Embryonic facial prominence (tissue), 1 donor: ENCODE measurements around the gene SHROOM1.
"Not testable (repeated sequence)": the region's sequence is repeated elsewhere in the genome, so short reads cannot be mapped to it uniquely, and the experiment has no call there.

Experiments
- DNase-seq: peaks from one replicate; pipeline ENCODE4 v3.0.0-alpha.2; 2016; ENCODE audit errors: extremely low spot score

Gene SHROOM1

DNA sequence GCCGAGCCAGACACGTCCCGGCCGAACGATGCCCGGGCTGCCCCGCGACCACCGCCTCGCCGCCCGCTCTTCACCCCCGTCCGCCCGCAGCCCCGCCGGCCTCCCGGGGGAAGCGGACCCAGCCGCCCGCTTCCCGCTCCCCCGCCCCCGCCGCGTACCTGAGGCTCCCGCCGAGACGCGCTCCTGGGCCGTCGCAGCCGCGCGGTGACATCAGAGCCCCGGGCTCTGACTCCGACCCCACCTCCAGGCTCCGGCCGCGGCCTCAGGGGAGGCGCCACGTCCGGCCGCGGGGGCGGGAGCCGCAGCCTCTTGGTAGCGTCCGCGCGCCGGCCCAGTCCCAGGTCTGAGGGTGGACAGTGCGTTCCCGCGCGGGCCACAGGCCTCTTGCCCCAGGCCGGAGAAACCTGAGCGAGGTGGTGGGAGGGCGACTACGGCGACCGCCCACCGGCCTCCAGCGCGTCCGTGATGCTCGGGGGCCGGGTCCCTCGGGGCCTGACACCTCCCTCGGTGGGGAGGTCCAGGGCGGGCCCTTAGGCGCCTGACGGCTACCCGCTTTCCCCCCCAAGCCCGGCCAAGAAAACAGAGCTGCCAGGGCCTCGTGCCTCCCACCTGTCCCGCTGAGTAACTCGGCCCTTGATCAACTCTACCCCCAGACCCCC lies at the start of gene SHROOM1:
SHROOM1 (minus strand) TSS at position 212 of the 659 bp plus-strand sequence. CDS start 4,507 bp downstream, outside the sequence.
- DNase-seq, result no peak

DNA sequence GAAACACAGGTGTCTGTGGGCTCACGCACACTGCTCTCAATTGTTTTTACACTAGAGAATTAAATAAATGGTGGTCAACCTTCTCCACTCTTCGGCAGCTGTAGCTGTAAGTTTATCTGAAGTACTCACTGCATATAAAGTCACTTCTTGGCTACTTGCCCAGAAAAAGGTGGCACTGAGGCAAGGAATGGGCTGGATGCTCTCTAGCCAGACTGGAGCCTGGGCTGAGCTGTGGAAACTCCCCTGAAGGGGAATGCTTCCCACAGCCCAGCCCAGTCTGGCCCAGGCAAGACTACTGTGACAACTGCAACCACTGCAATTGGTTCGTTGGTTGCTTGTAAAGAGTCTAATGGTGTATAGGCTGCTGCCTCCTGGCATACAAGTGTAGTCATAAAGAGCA lies 47.5 kb upstream of the SHROOM1 start:
- DNase-seq, result no peak

- no peak for DNase-seq
Observed at GRCh38 chr5:132877466-132877865, 47.0 kb upstream of the SHROOM1 start.

DNA sequence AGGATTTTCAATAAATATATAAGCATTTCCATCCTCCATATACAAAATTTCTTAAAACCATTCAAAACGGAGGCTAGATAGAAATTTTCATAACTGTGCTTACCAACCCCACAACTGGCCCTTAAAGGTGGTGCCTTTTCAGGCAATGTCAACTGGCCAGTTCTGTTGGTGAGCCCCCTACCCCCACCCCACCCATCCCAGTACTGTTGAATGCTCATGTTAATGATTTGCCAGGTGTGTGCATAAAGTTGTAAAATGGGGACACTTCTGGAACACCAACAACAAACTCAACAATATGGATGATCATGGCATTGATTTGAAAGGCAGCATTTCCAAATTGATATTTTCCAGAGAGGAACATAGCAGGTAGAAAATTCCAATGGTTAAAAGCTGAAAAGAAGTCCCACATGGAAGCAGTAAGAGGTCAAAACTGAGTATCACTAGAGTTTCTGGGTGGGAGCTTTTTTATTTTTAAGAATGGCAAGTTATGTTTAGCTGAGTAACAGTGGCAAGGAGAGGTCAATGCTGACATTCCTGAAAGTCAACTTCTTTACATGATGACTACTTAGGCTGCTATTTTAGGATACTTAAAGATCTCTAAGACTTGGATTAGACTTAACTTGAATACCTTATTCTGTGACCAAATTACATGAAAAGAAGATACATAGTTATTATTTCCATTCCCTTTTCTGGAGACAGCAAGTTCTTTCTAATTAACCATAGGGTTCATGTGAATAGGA lies 45.7 kb upstream of the SHROOM1 start:
- no peak for DNase-seq

- no peak for DNase-seq
Observed at GRCh38 chr5:132873930-132874271, 43.5 kb upstream of the SHROOM1 start.

GRCh38 chr5:132873119-132873929 lies 42.9 kb upstream of the SHROOM1 start, which contains the start of gene LEAP2:
Gene LEAP2, plus strand, starts transcription at chr5:132873668. Its CDS starts 27 bp downstream, at chr5:132873695.
- DNase-seq, result no peak

- no peak for DNase-seq
Observed at GRCh38 chr5:132872788-132873118, 42.3 kb upstream of the SHROOM1 start.

- no peak for DNase-seq
Observed at GRCh38 chr5:132871459-132872284, 41.2 kb upstream of the SHROOM1 start.

DNA sequence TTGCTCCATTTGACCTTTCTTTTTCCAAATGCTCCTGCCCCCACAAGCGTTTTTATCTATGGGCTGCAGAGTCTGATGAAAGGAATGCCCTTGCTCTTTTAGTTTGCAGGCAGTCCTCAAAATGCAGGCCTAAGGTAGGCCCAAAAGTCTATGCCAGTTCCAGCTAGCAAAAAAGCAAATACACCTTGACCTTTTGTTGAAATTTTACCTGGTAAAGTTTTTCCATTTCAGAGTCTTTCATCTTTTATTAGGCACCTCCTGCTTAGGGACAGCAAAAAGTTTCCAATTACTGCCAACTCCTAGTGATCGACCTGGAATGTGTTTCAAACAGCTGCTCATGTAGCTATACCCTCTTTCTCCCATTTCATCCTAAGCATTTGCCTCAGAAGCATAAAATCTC lies 40.4 kb upstream of the SHROOM1 start:
- no peak for DNase-seq

DNA sequence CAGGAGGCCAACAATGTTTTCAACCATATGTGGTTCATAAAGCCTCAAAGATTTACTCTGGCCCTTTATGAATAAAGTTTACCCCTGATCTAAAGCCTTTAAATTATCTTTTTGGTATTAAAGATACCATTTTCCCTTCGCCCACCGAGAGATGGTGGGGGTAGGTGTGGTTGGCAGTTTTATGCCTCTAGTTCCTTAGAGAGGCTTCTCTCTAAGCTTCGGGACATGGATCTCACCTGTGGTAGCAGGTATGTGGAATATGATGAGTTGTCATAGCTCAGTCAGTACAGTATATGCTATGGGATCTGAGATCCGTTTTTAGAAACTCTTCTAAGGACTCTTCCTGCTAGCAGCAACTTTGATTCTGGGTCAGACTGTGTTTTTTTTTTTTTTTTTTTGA lies 38.3 kb upstream of the SHROOM1 start:
- DNase-seq, result no peak

GRCh38 chr5:132867046-132867451 lies 36.6 kb upstream of the SHROOM1 start:
- no peak for DNase-seq

DNA sequence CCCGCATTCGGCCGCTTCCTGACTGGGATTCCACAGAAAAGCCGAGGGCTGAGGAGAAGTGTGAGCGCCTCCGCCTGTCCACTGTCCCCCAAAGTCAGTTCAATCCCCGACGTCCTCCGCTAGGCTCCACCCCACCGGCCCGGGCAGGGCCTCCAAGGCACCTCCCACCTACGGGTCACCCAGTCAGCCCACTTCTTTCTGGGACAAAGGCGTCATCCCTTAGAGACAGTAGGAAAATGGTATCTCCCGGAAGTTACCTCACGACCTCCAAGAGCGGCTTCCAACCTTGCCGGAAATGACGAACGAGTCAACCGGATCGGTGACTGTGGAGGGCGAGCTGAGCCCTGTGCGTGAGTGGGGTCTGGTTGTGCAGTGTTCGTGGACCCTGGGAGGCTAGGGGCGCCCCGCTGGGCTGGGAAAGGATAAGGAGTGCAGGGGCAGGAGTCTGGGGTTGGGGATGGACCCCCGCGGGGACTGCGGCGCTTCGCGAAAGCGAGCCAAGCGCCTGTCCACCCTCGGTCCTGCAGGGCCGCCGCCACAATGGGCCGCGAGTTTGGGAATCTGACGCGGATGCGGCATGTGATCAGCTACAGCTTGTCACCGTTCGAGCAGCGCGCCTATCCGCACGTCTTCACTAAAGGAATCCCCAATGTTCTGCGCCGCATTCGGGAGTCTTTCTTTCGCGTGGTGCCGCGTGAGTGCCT lies 36.0 kb upstream of the SHROOM1 start, which contains the start of the genes GDF9 and UQCRQ:
GDF9 (minus strand) TSS at position 128 of the 704 bp plus-strand sequence. CDS start 1,936 bp downstream, outside the sequence.
UQCRQ (plus strand) TSS at position 301 of the 704 bp plus-strand sequence; CDS start at position 541, 240 bp downstream.
- peak; percentile 98 for DNase-seq

DNA sequence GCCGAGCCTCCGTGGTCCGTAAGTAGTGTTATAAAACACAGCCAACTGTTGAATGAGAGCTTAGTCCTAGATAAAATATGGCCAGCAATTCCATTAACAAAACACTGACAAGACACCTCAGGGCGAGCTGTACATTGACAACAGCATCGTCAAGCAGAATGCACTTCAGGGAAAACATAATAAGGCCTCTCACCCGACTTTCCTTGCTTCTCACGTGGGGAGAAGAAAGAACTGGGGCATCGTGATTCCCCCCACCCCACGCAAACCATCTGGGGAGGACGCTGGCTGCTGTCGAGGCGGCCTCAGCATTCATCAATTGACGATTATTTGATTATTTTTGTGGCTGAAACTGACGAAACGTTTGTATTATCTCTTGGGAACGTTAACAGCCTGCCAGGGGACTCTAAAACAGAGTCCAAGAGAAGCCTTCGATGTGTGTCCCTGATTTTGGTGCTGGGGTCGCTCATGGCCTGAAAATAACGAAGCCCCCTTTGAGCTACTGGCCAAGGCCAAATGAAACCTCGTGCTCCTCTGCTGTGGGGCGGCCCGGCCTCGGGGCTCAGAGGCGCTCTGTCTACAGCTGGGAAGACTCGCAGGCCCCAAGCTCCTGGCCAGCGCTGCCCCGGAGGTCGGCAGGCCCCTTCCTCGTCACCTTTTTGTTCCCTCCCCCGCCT lies 35.4 kb upstream of the SHROOM1 start:
- DNase-seq, result no peak

- no peak for DNase-seq
Observed at GRCh38 chr5:132860742-132861141, 30.3 kb upstream of the SHROOM1 start.

- no peak for DNase-seq
Observed at GRCh38 chr5:132859889-132860437, 29.5 kb upstream of the SHROOM1 start.

DNA sequence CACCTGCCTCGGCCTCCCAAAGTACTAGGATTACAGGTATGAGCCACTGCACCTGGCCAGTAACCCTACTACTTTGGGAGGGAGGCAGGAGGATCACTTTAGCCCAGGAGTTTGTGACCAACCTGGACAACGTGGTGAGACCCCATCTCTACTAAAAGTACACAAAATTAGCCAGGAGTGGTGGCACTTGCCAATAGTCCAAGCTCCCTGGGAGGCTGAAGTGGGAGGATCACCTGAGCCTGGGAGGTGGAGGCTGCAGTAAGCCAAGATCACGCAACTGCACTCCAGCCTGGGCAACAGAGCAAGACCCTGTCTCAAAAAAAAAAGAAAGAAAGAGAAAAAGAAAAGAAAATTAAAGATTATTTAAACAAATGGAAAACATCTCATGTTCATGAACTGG lies 25.6 kb upstream of the SHROOM1 start:
- no peak for DNase-seq

GRCh38 chr5:132854992-132855391 lies 24.5 kb upstream of the SHROOM1 start:
- not testable (repeated sequence) for DNase-seq

DNA sequence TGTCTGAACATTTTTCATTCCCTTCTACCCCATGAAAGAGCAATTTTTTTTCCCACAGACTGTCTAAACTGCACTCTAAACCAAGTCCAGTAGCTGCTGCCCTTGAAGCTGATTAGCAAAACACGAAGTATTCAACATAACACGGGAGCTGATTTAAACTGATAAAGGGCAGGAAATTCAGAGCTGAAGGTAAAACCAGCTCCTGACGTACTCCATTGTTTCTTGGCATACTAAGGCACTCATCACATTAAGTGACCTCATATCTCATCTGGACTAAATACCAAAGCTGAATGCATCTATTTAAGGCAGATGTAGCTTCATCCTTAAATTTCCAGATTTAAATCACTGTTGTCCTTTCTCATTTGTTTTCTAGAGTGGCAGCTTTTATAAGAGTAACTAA lies 23.9 kb upstream of the SHROOM1 start:
- DNase-seq, result no peak

GRCh38 chr5:132853790-132854189 lies 23.3 kb upstream of the SHROOM1 start:
- DNase-seq, result no peak

- no peak for DNase-seq
Observed at GRCh38 chr5:132853323-132853722, 22.9 kb upstream of the SHROOM1 start.
